H1 (cell line): Measurements from ENCODE around the gene ELMO1. TPM values are rescaled to one million over a fixed set of nuclear protein-coding genes. Genes with fewer than 3 reads are reported as not detected.

Experiments used
- CTCF ChIA-PET: fragments of 300-600 bp; sonication (Branson Sonifier 250); formaldehyde crosslinking; loops from one replicate; lab custom pipeline; 2021; ENCODE audit not compliant: partially characterized antibody; lab: Charles Lee
- POLR2A ChIA-PET: fragments of 300-600 bp; sonication (Branson Sonifier 250); formaldehyde crosslinking; loops from one replicate; lab custom pipeline; 2021; ENCODE audit warnings: inconsistent platforms; ENCODE audit not compliant: partially characterized antibody; lab: Charles Lee
- DNase-seq, 2 experiments: peaks; one replicate each; pipeline versions ENCODE4 v3.0.0 to v3.0.0-alpha.2; 2010 to 2022; ENCODE audit warnings: low spot score in 2 of 2, low read depth in 1 of 2, mixed read lengths in 1 of 2
- FAIRE-seq: peaks from 2 replicates; lab custom pipeline; 2011; peaks lifted over from hg19 to GRCh38; lab: Jason Lieb, UNC
- H2AFZ ChIP-seq: 2 replicates; pipeline ENCODE4 v1.8.1; 2012; ENCODE audit warnings: low read length, inconsistent platforms
- H2AK5ac ChIP-seq: 2 replicates; pipeline ENCODE4 v1.6.1; 2013; ENCODE audit warnings: low read depth, low read length
- H2BK120ac ChIP-seq: replicated peaks from 2 replicates; pipeline ENCODE3; 2013; ENCODE audit warnings: low read depth, low read length, inconsistent platforms
- H2BK12ac ChIP-seq: 2 replicates; pipeline ENCODE4 v1.6.1; 2013; ENCODE audit warnings: low read depth, low read length
- H2BK15ac ChIP-seq: 2 replicates; pipeline ENCODE4 v1.6.1; 2013; ENCODE audit warnings: low read length
- H2BK20ac ChIP-seq: 2 replicates; pipeline ENCODE4 v1.6.1; 2013; ENCODE audit warnings: low read length
- H2BK5ac ChIP-seq: 2 replicates; pipeline ENCODE4 v1.6.1; 2013; ENCODE audit warnings: low read depth, low read length
- H3K14ac ChIP-seq: 2 replicates; pipeline ENCODE4 v1.6.1; 2013; ENCODE audit warnings: inconsistent platforms; ENCODE audit not compliant: insufficient read length
- H3K18ac ChIP-seq: 2 replicates; pipeline ENCODE4 v1.6.1; 2013; ENCODE audit warnings: low read length; ENCODE audit errors: extremely low read depth
- H3K23ac ChIP-seq: 2 replicates; pipeline ENCODE4 v1.6.1; 2013; ENCODE audit warnings: inconsistent platforms; ENCODE audit not compliant: insufficient read length
- H3K23me2 ChIP-seq: 2 replicates; pipeline ENCODE4 v1.6.1; 2013; ENCODE audit warnings: low read depth, low read length
- H3K27ac ChIP-seq: 2 replicates; pipeline ENCODE4 v1.6.1; 2011; ENCODE audit warnings: low read depth, low read length, inconsistent platforms
- H3K27me3 ChIP-seq, 4 experiments: replicated peaks in 1 of 4; 1 replicate in 1 of 4; 2 replicates in 3 of 4; pipeline versions ENCODE4 v1.6.1 to v1.8.1; 2011 to 2013; ENCODE audit warnings: low read length in 3 of 4, mild to moderate bottlenecking in 3 of 4, inconsistent platforms in 2 of 4, mixed read lengths in 2 of 4, moderate library complexity in 1 of 4; ENCODE audit not compliant: control insufficient read depth in 3 of 4, insufficient read depth in 3 of 4; ENCODE audit errors: extremely low read depth in 1 of 4
- H3K36me3 ChIP-seq, 4 experiments: 2 replicates each; pipeline versions ENCODE4 v1.6.1 to v1.8.1; 2011 to 2013; ENCODE audit warnings: mild to moderate bottlenecking in 4 of 4, low read length in 3 of 4, moderate library complexity in 2 of 4, control low read depth in 1 of 4, inconsistent platforms in 1 of 4; ENCODE audit not compliant: insufficient read depth in 4 of 4, control insufficient read depth in 2 of 4
- H3K4ac ChIP-seq: replicated peaks from 2 replicates; pipeline ENCODE3; 2013; ENCODE audit warnings: low read length, low read depth, mixed read lengths, inconsistent platforms; ENCODE audit not compliant: insufficient read length
- H3K4me1 ChIP-seq, 4 experiments: replicated peaks in 1 of 4; 1 replicate in 1 of 4; 2 replicates in 3 of 4; pipeline versions ENCODE4 v1.6.1 to v1.8.1; 2011 to 2013; ENCODE audit warnings: low read length in 3 of 4, inconsistent platforms in 2 of 4, mixed read lengths in 1 of 4; ENCODE audit not compliant: insufficient read depth in 4 of 4, control insufficient read depth in 3 of 4
- H3K4me2 ChIP-seq, 2 experiments: 2 replicates each; pipeline versions ENCODE4 v1.6.1 to v1.8.1; 2011 to 2013; ENCODE audit warnings: low read depth in 2 of 2, low read length in 2 of 2, control low read depth in 1 of 2, inconsistent platforms in 1 of 2, mild to moderate bottlenecking in 1 of 2; ENCODE audit not compliant: insufficient read depth in 1 of 2
- H3K4me3 ChIP-seq, 4 experiments: fragments of 200-600, 300-600 bp in 1 of 4; sonication (generic), shearing (Covaris generic), sonication (Bioruptor Twin) in 1 of 4; 2 replicates each; pipeline versions ENCODE4 v1.5.1 to v1.8.1; 2011 to 2016; ENCODE audit warnings: low read length in 4 of 4, low read depth in 3 of 4, control low read depth in 2 of 4, inconsistent platforms in 2 of 4, mild to moderate bottlenecking in 2 of 4, mixed read lengths in 1 of 4, moderate library complexity in 1 of 4; ENCODE audit not compliant: insufficient read depth in 2 of 4; ENCODE audit errors: extremely low read depth in 1 of 4
- H3K56ac ChIP-seq: replicated peaks from 2 replicates; pipeline ENCODE3; 2013; ENCODE audit warnings: low read depth, mild to moderate bottlenecking, mixed read lengths, low read length, inconsistent platforms; ENCODE audit not compliant: insufficient read length
- H3K79me1 ChIP-seq: 2 replicates; pipeline ENCODE4 v1.6.1; 2013; ENCODE audit warnings: low read depth, low read length, control low read depth
- H3K79me2 ChIP-seq, 2 experiments: 2 replicates each; pipeline versions ENCODE4 v1.6.1 to v1.8.1; 2012 to 2013; ENCODE audit warnings: low read length in 2 of 2, mild to moderate bottlenecking in 2 of 2, inconsistent platforms in 1 of 2; ENCODE audit not compliant: insufficient read depth in 2 of 2, control insufficient read depth in 1 of 2
- H3K9ac ChIP-seq, 4 experiments: replicated peaks in 1 of 4; 1 replicate in 1 of 4; 2 replicates in 3 of 4; pipeline versions ENCODE4 v1.6.1 to v1.8.1; 2011 to 2013; ENCODE audit warnings: low read depth in 3 of 4, low read length in 3 of 4, control low read depth in 2 of 4, mild to moderate bottlenecking in 2 of 4, moderate library complexity in 2 of 4, inconsistent platforms in 1 of 4; ENCODE audit errors: extremely low read depth in 1 of 4
- H3K9me3 ChIP-seq, 2 experiments: 2 replicates each; pipeline versions ENCODE4 v1.6.1 to v1.8.1; 2012 to 2013; ENCODE audit warnings: mild to moderate bottlenecking in 2 of 2, moderate library complexity in 2 of 2, control low read depth in 1 of 2, inconsistent platforms in 1 of 2, low read depth in 1 of 2, low read length in 1 of 2, mixed read lengths in 1 of 2; ENCODE audit not compliant: insufficient read depth in 2 of 2
- H4K20me1 ChIP-seq, 2 experiments: replicated peaks in 1 of 2; 2 replicates each; pipeline versions ENCODE3 to v1.8.1; 2011 to 2013; ENCODE audit warnings: inconsistent platforms in 2 of 2, low read length in 2 of 2, mild to moderate bottlenecking in 1 of 2; ENCODE audit not compliant: insufficient read depth in 2 of 2, control insufficient read depth in 1 of 2
- H4K5ac ChIP-seq: 2 replicates; pipeline ENCODE4 v1.6.1; 2013; ENCODE audit warnings: low read length, low read depth, mixed read lengths, inconsistent platforms; ENCODE audit not compliant: insufficient read length
- H4K8ac ChIP-seq: 2 replicates; pipeline ENCODE4 v1.8.0; 2013; ENCODE audit warnings: mild to moderate bottlenecking, moderate library complexity, low read length, inconsistent platforms; ENCODE audit not compliant: insufficient read depth; ENCODE audit errors: extremely low read depth
- H4K91ac ChIP-seq: replicated peaks from 2 replicates; pipeline ENCODE3; 2013; ENCODE audit warnings: low read length, mixed read lengths, inconsistent platforms; ENCODE audit not compliant: insufficient read length
- ASH2L ChIP-seq: fragments of 200-600, 300-600 bp; sonication (generic); IDR thresholded peaks from one replicate; pipeline ENCODE4 v1.7.1; 2017; ENCODE audit warnings: low read length
- CEBPB ChIP-seq: IDR thresholded peaks from 2 replicates; pipeline ENCODE4 v1.6.1; 2012; ENCODE audit warnings: low read depth, low read length
- EP300 ChIP-seq, 2 experiments: IDR thresholded peaks; 1 replicate in 1 of 2; 2 replicates in 1 of 2; pipeline ENCODE4 v1.6.1; 2011 to 2012; ENCODE audit warnings: low read depth in 2 of 2, low read length in 2 of 2, mild to moderate bottlenecking in 2 of 2, borderline replicate concordance in 1 of 2, inconsistent platforms in 1 of 2, moderate library complexity in 1 of 2
- KDM5A ChIP-seq: fragments of 200-600 bp; IDR thresholded peaks from 2 replicates; pipeline ENCODE4 v1.7.1; 2012; ENCODE audit warnings: mild to moderate bottlenecking, low read length, inconsistent platforms, mixed read lengths
- MAX ChIP-seq: IDR thresholded peaks from 2 replicates; pipeline ENCODE4 v1.6.1; 2012; ENCODE audit warnings: inconsistent platforms
- POLR2A ChIP-seq, 2 experiments: IDR thresholded peaks; 1 replicate in 1 of 2; 2 replicates in 1 of 2; pipeline ENCODE4 v1.6.1; 2011; ENCODE audit warnings: low read depth in 2 of 2, low read length in 2 of 2, mild to moderate bottlenecking in 2 of 2; ENCODE audit errors: control extremely low read depth in 1 of 2
- RAD21 ChIP-seq, 2 experiments: IDR thresholded peaks in 1 of 2; conservative IDR thresholded peaks in 1 of 2; 2 replicates each; pipeline ENCODE4 v1.6.1; 2011; ENCODE audit warnings: low read depth in 2 of 2, low read length in 2 of 2, improper control_type of control experiment in 1 of 2, inconsistent platforms in 1 of 2, mild to moderate bottlenecking in 1 of 2, moderate library complexity in 1 of 2
- SRF ChIP-seq: IDR thresholded peaks from 2 replicates; pipeline ENCODE4 v1.6.1; 2011; ENCODE audit warnings: mild to moderate bottlenecking, low read depth, low read length, moderate library complexity
- TAF1 ChIP-seq: IDR thresholded peaks from 2 replicates; pipeline ENCODE4 v1.6.1; 2011; ENCODE audit warnings: mild to moderate bottlenecking, low read depth, low read length
- TAF7 ChIP-seq: optimal IDR thresholded peaks from 2 replicates; pipeline ENCODE3; 2011; ENCODE audit warnings: low read depth, mild to moderate bottlenecking, inconsistent platforms, low read length, moderate library complexity, borderline replicate concordance
- TEAD4 ChIP-seq: IDR thresholded peaks from 2 replicates; pipeline ENCODE4 v1.6.1; 2012; ENCODE audit warnings: low read depth, low read length, inconsistent platforms, mixed read lengths
- YY1 ChIP-seq: IDR thresholded peaks from 2 replicates; pipeline ENCODE4 v1.6.1; 2011; ENCODE audit warnings: low read depth, mild to moderate bottlenecking, low read length
- WGBS, 2 experiments: shearing (Covaris generic) in 1 of 2; methylation state at CpG; one replicate each; pipeline versions ENCODE4 v1.1.6 to v1.1.7; 2013 to 2015; ENCODE audit warnings: low lambda C conversion rate in 2 of 2, mixed read lengths in 2 of 2, inconsistent platforms in 1 of 2, low coverage in 1 of 2, missing lambda C conversion rate in 1 of 2; ENCODE audit not compliant: insufficient replicate concordance in 2 of 2, insufficient coverage in 1 of 2, insufficient read length in 1 of 2; ENCODE audit errors: extremely low coverage in 1 of 2, missing lambda C conversion rate in 1 of 2; 5-methylcytosine and 5-hydroxymethylcytosine counted together
- polyA plus RNA-seq, 7 experiments: library from polyadenylated mRNA; depleted of rRNA in 3 of 7; stranded (reverse) in 5 of 7; unstranded in 2 of 7; fragments of >200 nt in 5 of 7; fragments of 200-250 nt in 2 of 7; gene quantifications; 1 replicate in 5 of 7; 2 replicates in 1 of 7; 4 replicates in 1 of 7; pipeline versions ENCODE4 v1.2.1 to v1.2.3, GENCODE V29; 2011 to 2013; ENCODE audit warnings: missing spikeins in 2 of 7, mixed read lengths in 2 of 7
- total RNA-seq: library from RNA; stranded (reverse); fragmentation: NEBNext Ultra II Directional; extraction: Animal tissue kit (Norgen Biotek cat#: 25700); gene quantifications from 2 replicates; pipeline ENCODE4 v1.2.1, GENCODE V29; 2021

The ELMO1 gene
- total and polyA plus RNA-seq, 2 of the 8 experiments (the other 6 are each of a cell fraction or from before 2014, with no cell fraction given), result 18.4 to 21.0 TPM

GRCh38 chr7:37248396-37248861 lies 200.2 kb downstream of the ELMO1 start:
- CTCF ChIA-PET, result interaction anchor here (0.6 to 2.9 kb wide), 10 partner anchors 13 to 261 kb away, joined by 3 to 21 read pairs (median 5); partner anchors contain the start of gene ELMO1
- no peak overlapping the region for H3K23ac ChIP-seq
- H3K36me3 ChIP-seq, result no peaks in the 10 kb centered on the region
- 2% methylated on average over 3 of the region's 3 CpGs; no CpG with 5 or more reads in 1 of the 2 experiments for WGBS, 2 experiments
- H3K4ac ChIP-seq, result peak overlapping the region; percentile 28
- peak overlapping the region; percentile 55 to 59 for H3K4me2 ChIP-seq
- H4K5ac ChIP-seq, result peak overlapping the region; percentile 94
- no peaks in the 10 kb centered on the region for H3K79me1 ChIP-seq
- peak overlapping the region; percentile 65 for H3K18ac ChIP-seq
- H2AFZ ChIP-seq, result no peak overlapping the region
- no peaks in the 10 kb centered on the region; the same call in 1 of the 2 replicates for H3K23me2 ChIP-seq
- POLR2A ChIA-PET, result interaction anchor here (1.0 to 2.4 kb wide), 9 partner anchors 9 to 246 kb away, joined by 3 to 20 read pairs (median 4); partner anchors contain the start of gene ELMO1
- H3K14ac ChIP-seq, result no peak overlapping the region
- H3K27ac ChIP-seq, result peak overlapping the region; percentile 93
- H3K27me3 ChIP-seq, result no peaks in the 10 kb centered on the region
- H2BK20ac ChIP-seq, result 0 out of 2 replicates have a peak overlapping the region, but pooled peaks have one; percentile 10
- peaks cover 10 to 20% (median 12%) of the 10 kb centered on the region in 4 experiments; a peak in 6 of 7 replicates for H3K4me1 ChIP-seq
- H3K4me3 ChIP-seq, result peak overlapping the region in 2 of 4 experiments; percentile 4 to 40; a peak in 3 of 8 replicates
- FAIRE-seq (peak; percentile 100), DNase-seq (peak; percentile 73 to 86)
- H3K56ac ChIP-seq, result no peak overlapping the region
- H4K8ac ChIP-seq, result no peak overlapping the region
- peak overlapping the region; percentile 6; the same call in 1 of the 2 replicates for H2AK5ac ChIP-seq
- H4K91ac ChIP-seq, result peak overlapping the region; percentile 86
- H2BK5ac ChIP-seq, result peak overlapping the region; percentile 84; the same call in 1 of the 2 replicates
- H2BK12ac ChIP-seq, result peak overlapping the region; percentile 32; the same call in 1 of the 2 replicates
- H3K79me2 ChIP-seq, result no peaks in the 10 kb centered on the region; a peak in 1 of 4 replicates
- no peaks in the 10 kb centered on the region for H3K9me3 ChIP-seq
- H2BK15ac ChIP-seq, result no peak overlapping the region
- peak overlapping the region; percentile 63 for H2BK120ac ChIP-seq
- H3K9ac ChIP-seq, result peak overlapping the region in 3 of 4 experiments; percentile 5 to 66 (median 64); a peak in 4 of 7 replicates
- no peaks in the 10 kb centered on the region for H4K20me1 ChIP-seq
- peak; percentile 18 to 90; a peak in 2 of 3 replicates for TF ChIP-seq EP300 (IDR thresholded peaks at IDR 0.05; ENCODE audit: borderline replicate concordance in 1 of 2, low read depth in 2 of 2, low read length in 2 of 2)
- peak; percentile 45; the same call in 1 of the 2 replicates for TF ChIP-seq SRF
- TF ChIP-seq TEAD4, result peak; percentile 78
- TF ChIP-seq MAX, result no peak
- peak; percentile 16 to 38; a peak in 2 of 4 replicates for TF ChIP-seq RAD21 (IDR thresholded peaks at IDR 0.05 in 1 of 2, conservative IDR thresholded peaks at IDR 0.05 in 1 of 2; ENCODE audit: low read depth in 2 of 2, low read length in 2 of 2)
- peak; percentile 93 for TF ChIP-seq YY1
- no peak for TF ChIP-seq KDM5A
- TF ChIP-seq POLR2A (IDR thresholded peaks at IDR 0.05; ENCODE audit: control extremely low read depth in 1 of 2, low read depth in 2 of 2, low read length in 2 of 2), result peak in 1 of 2 experiments; percentile 60; a peak in 1 of 3 replicates
- peak; percentile 23; the same call in 1 of the 2 replicates for TF ChIP-seq CEBPB
- TF ChIP-seq TAF7, result peak; percentile 77
- peak; percentile 89 for TF ChIP-seq ASH2L
- TF ChIP-seq TAF1, result peak; percentile 73
